Myometrial cell (primary cell): Measurements from ENCODE around the gene F2R. TPM values are rescaled to one million over a fixed set of nuclear protein-coding genes. Genes with fewer than 3 reads are reported as not detected.

Experiments
- total RNA-seq: library from RNA; depleted of rRNA; stranded (reverse); fragments of >200 nt; gene quantifications from 2 replicates; pipeline ENCODE4 v1.2.3, GENCODE V29; 2015

The F2R gene
- 25.1 and 33.1 TPM in 2 replicates for total RNA-seq

DNA sequence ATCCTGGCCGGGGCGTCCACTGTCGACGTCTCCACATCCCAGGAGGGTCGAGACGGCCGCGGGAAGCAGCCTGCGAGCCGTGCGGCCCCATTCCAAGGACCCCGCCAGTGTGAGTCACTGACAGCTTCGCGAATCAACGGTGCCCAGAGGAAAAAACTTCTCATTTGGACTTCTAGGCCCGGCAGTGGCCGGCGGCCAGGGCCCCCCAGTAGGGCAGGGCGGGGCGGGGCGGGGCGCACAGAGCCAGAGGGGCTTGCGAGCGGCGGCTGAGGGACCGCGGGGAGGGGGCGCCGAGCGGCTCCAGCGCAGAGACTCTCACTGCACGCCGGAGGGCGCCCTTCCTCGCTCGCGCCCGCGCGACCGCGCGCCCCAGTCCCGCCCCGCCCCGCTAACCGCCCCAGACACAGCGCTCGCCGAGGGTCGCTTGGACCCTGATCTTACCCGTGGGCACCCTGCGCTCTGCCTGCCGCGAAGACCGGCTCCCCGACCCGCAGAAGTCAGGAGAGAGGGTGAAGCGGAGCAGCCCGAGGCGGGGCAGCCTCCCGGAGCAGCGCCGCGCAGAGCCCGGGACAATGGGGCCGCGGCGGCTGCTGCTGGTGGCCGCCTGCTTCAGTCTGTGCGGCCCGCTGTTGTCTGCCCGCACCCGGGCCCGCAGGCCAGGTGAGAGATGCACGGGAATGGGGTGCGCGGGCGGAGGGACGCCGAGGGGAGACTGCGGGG, at the start of gene F2R:
F2R (plus strand) TSS at position 391 of the 720 bp plus-strand sequence; CDS start at position 573, 182 bp downstream.

Other genes with a start within 250 kb of the F2R start
- gene F2RL2, start 92.7 kb upstream of the F2R start, total RNA-seq: 0.58 and 1.8 TPM in 2 replicates
- 23.6 and 28.8 TPM in 2 replicates for gene F2RL1, start 102.9 kb downstream of the F2R start, total RNA-seq
- gene S100Z, start 133.9 kb downstream of the F2R start, total RNA-seq: not detected in 2 replicates
- gene CRHBP, start 236.9 kb downstream of the F2R start, total RNA-seq: not detected in 2 replicates